ENCODE data around the gene RAB39B.

RAB39B gene

DNA sequence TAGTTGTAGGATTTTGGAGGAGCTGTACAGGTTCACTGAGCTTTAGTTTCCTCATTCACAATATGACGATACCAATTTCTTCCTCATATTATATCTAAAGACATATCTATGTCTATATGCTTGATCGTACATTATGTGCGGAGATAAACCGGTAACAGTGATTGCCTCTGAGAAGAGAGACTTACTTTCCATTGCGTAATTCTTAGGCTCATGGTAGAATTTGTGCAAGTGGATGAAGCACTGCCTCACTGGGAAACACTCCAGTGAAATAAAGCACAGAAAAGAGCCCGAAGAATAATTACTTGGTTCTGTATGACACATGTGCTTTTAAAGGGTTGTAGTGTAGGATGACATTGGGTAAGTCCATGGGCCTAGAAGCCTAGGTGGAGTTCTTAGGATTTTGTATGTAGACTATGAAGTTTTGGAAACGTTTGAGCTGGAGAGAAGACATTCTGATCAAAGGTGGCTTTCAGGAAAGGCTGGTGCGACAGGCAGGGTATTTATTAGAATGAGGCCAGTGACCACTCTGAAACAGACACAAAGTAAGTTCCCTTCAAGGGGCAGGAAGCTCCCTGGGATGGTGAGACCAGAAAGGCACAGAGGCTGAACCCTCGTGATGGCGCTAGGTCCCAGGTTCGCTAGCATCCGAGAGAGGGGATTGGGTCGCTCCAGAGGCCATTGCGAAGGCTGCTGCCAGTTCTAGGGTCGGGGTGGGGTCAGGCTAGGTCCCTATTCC, 48.7 kb downstream of the RAB39B start:
- DNase-seq, result no peak

DNA sequence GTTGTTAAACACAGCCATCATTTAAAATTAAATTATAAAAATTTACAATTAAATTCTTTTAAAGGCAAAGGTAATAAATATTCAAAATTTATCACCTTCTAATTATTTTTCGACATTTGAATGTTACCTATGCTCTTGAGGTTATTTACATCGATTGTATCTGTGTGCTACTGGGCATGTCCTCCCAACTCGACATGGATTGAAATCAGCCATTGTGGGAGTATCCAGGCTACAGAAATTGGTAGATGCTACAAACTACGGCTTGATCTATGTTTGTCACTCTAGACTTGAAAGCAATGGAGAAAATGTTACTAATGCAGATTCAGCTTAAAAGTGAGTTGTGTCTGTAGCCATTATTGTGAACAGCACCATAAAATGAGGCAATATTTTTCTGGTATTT, 50.6 kb downstream of the RAB39B start:
- DNase-seq, result no peak

DNA sequence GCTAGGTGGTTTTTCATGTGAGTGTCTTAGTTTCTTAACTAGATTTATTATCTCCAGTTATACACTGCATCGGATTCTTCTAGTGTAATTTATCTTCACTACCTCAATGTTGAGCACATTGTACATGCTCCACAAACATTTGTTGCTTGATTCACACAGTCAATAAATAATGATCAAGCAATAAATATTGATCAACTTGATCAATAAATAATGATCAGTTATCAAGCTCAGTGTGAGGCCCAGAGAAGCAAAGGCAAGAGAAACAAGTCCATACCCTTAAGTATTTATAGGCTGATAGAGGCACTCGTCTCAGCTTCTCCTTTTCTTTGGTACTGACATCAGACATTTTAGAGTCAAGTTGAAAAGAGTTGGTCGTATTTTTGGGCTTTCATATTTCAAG, 53.1 kb downstream of the RAB39B start:
- no peak for DNase-seq

Measured in activated CD4-positive, alpha-beta T cell treated with anti-CD3 and anti-CD28 coated beads, Interleukin-2, Interleukin-6, amounts not matched to agents 100 ng/mL and 50 ng/mL, durations not matched to agents 16 hours and 8 hours (primary cell).